Measurements from ENCODE around the gene KCNIP4.

KCNIP4 gene

GRCh38 chr4:21888195-21888976 lies 60.2 kb downstream of the KCNIP4 start:
- no peak overlapping the region for H3K27ac Mint-ChIP-seq
- peak; percentile 19 to 62 for ATAC-seq (replicated peaks)
- no peak overlapping the region for H3K4me3 Mint-ChIP-seq
- H3K27me3 Mint-ChIP-seq, result no peaks in the 10 kb centered on the region
- no peak for DNase-seq
- H3K4me1 Mint-ChIP-seq, result no peaks in the 10 kb centered on the region
- peaks cover 5 to 8% of the 10 kb centered on the region in 2 donors for H3K9me3 Mint-ChIP-seq
- no peaks in the 10 kb centered on the region for H3K36me3 Mint-ChIP-seq

GRCh38 chr4:21887481-21887880 lies 61.1 kb downstream of the KCNIP4 start:
- ATAC-seq (replicated peaks) (no peak), DNase-seq (no peak)
- H3K27me3 Mint-ChIP-seq, result no peaks in the 10 kb centered on the region
- no peak overlapping the region for H3K27ac Mint-ChIP-seq
- no peak overlapping the region for H3K4me3 Mint-ChIP-seq
- no peaks in the 10 kb centered on the region for H3K36me3 Mint-ChIP-seq
- H3K9me3 Mint-ChIP-seq, result peaks cover 5 to 8% of the 10 kb centered on the region in 2 donors
- no peaks in the 10 kb centered on the region for H3K4me1 Mint-ChIP-seq

GRCh38 chr4:21885770-21886169 lies 62.8 kb downstream of the KCNIP4 start:
- no peaks in the 10 kb centered on the region for H3K4me1 Mint-ChIP-seq
- DNase-seq (no peak), ATAC-seq (replicated peaks) (no peak)
- H3K27me3 Mint-ChIP-seq, result no peaks in the 10 kb centered on the region
- H3K27ac Mint-ChIP-seq, result no peak overlapping the region
- H3K9me3 Mint-ChIP-seq, result peaks cover 3 to 4% of the 10 kb centered on the region in 2 donors
- H3K36me3 Mint-ChIP-seq, result no peaks in the 10 kb centered on the region
- no peak overlapping the region for H3K4me3 Mint-ChIP-seq

GRCh38 chr4:21885241-21885640 lies 63.3 kb downstream of the KCNIP4 start:
- Mint-ChIP-seq H3K9me3 (peaks cover 3 to 4% of the 10 kb centered on the region in 2 donors), H3K4me3 (no peak overlapping the region), H3K27ac (no peak overlapping the region), H3K27me3 (no peaks in the 10 kb centered on the region), H3K4me1 (no peaks in the 10 kb centered on the region), H3K36me3 (no peaks in the 10 kb centered on the region)
- DNase-seq, result no peak
- ATAC-seq (replicated peaks), result no peak

- DNase-seq (no peak), ATAC-seq (replicated peaks) (peak in 1 of 2 donors; percentile 41)
- no peaks in the 10 kb centered on the region for H3K36me3 Mint-ChIP-seq
- no peak overlapping the region for H3K27ac Mint-ChIP-seq
- no peaks in the 10 kb centered on the region for H3K27me3 Mint-ChIP-seq
- no peak overlapping the region for H3K4me3 Mint-ChIP-seq
- H3K9me3 Mint-ChIP-seq, result peaks cover 3 to 4% of the 10 kb centered on the region in 2 donors
- H3K4me1 Mint-ChIP-seq, result no peaks in the 10 kb centered on the region
Observed at GRCh38 chr4:21884615-21885014, 64.0 kb downstream of the KCNIP4 start.

GRCh38 chr4:21882051-21882839 lies 66.3 kb downstream of the KCNIP4 start:
- Mint-ChIP-seq H3K9me3 (peaks cover 3 to 4% of the 10 kb centered on the region in 2 donors), H3K27me3 (no peaks in the 10 kb centered on the region), H3K27ac (no peak overlapping the region), H3K4me3 (no peak overlapping the region), H3K36me3 (no peaks in the 10 kb centered on the region), H3K4me1 (no peaks in the 10 kb centered on the region)
- ATAC-seq (replicated peaks) (no peak), DNase-seq (no peak)

GRCh38 chr4:21879187-21879586 lies 69.4 kb downstream of the KCNIP4 start:
- Mint-ChIP-seq H3K9me3 (peaks cover 0 to under 1% of the 10 kb centered on the region in 2 donors), H3K36me3 (no peaks in the 10 kb centered on the region), H3K4me1 (no peaks in the 10 kb centered on the region), H3K4me3 (no peak overlapping the region), H3K27me3 (no peaks in the 10 kb centered on the region), H3K27ac (no peak overlapping the region)
- ATAC-seq (replicated peaks) (no peak), DNase-seq (no peak)

- Mint-ChIP-seq H3K27me3 (no peaks in the 10 kb centered on the region), H3K4me1 (no peaks in the 10 kb centered on the region), H3K4me3 (no peak overlapping the region), H3K36me3 (no peaks in the 10 kb centered on the region), H3K9me3 (peaks cover 2% of the 10 kb centered on the region in 2 donors), H3K27ac (no peak overlapping the region)
- DNase-seq, result no peak
- no peak for ATAC-seq (replicated peaks)
Observed at GRCh38 chr4:21876711-21877110, 71.9 kb downstream of the KCNIP4 start.

GRCh38 chr4:21873145-21873544 lies 75.4 kb downstream of the KCNIP4 start:
- no peaks in the 10 kb centered on the region for H3K36me3 Mint-ChIP-seq
- H3K27ac Mint-ChIP-seq, result no peak overlapping the region
- H3K4me3 Mint-ChIP-seq, result no peak overlapping the region
- DNase-seq (no peak), ATAC-seq (replicated peaks) (no peak)
- H3K9me3 Mint-ChIP-seq, result peaks cover 3 to 4% of the 10 kb centered on the region in 2 donors
- no peaks in the 10 kb centered on the region for H3K27me3 Mint-ChIP-seq
- no peaks in the 10 kb centered on the region for H3K4me1 Mint-ChIP-seq

GRCh38 chr4:21872101-21872500 lies 76.5 kb downstream of the KCNIP4 start:
- Mint-ChIP-seq H3K9me3 (peaks cover 3 to 4% of the 10 kb centered on the region in 2 donors), H3K27ac (no peak overlapping the region), H3K36me3 (no peaks in the 10 kb centered on the region), H3K4me3 (no peak overlapping the region), H3K4me1 (no peaks in the 10 kb centered on the region), H3K27me3 (no peaks in the 10 kb centered on the region)
- DNase-seq (no peak), ATAC-seq (replicated peaks) (no peak)

GRCh38 chr4:21869978-21870745 lies 78.4 kb downstream of the KCNIP4 start:
- ATAC-seq (replicated peaks) (no peak), DNase-seq (no peak)
- H3K9me3 Mint-ChIP-seq, result peaks cover 3 to 6% of the 10 kb centered on the region in 2 donors
- no peaks in the 10 kb centered on the region for H3K27me3 Mint-ChIP-seq
- H3K4me3 Mint-ChIP-seq, result no peak overlapping the region
- H3K27ac Mint-ChIP-seq, result no peak overlapping the region
- H3K4me1 Mint-ChIP-seq, result no peaks in the 10 kb centered on the region
- H3K36me3 Mint-ChIP-seq, result no peaks in the 10 kb centered on the region

- Mint-ChIP-seq H3K4me3 (no peak overlapping the region), H3K4me1 (no peaks in the 10 kb centered on the region), H3K27ac (no peak overlapping the region), H3K9me3 (peaks cover 3 to 5% of the 10 kb centered on the region in 2 donors), H3K36me3 (no peaks in the 10 kb centered on the region), H3K27me3 (no peaks in the 10 kb centered on the region)
- DNase-seq, result no peak
- ATAC-seq (replicated peaks), result no peak
Observed at GRCh38 chr4:21864686-21865085, 83.9 kb downstream of the KCNIP4 start.

- Mint-ChIP-seq H3K9me3 (peaks cover 3 to 5% of the 10 kb centered on the region in 2 donors), H3K4me3 (no peak overlapping the region), H3K27me3 (no peaks in the 10 kb centered on the region), H3K27ac (no peak overlapping the region), H3K36me3 (no peaks in the 10 kb centered on the region), H3K4me1 (no peaks in the 10 kb centered on the region)
- DNase-seq (no peak), ATAC-seq (replicated peaks) (no peak)
Observed at GRCh38 chr4:21862917-21863316, 85.7 kb downstream of the KCNIP4 start.

GRCh38 chr4:21858971-21859370 lies 89.6 kb downstream of the KCNIP4 start:
- Mint-ChIP-seq H3K27me3 (no peaks in the 10 kb centered on the region), H3K9me3 (peaks cover 0 to 8% of the 10 kb centered on the region in 2 donors), H3K4me1 (no peaks in the 10 kb centered on the region), H3K36me3 (no peaks in the 10 kb centered on the region), H3K27ac (no peak overlapping the region), H3K4me3 (no peak overlapping the region)
- DNase-seq (no peak), ATAC-seq (replicated peaks) (no peak)
